Esophagus muscularis mucosa (tissue), 4 donors: ENCODE results near the gene NKD2. TPM values are rescaled to one million over a fixed set of nuclear protein-coding genes. Genes with fewer than 3 reads are reported as not detected.

Source experiments
- DNase-seq: peaks from one replicate; pipeline ENCODE4 v3.0.0-alpha.2; 2017; ENCODE audit errors: extremely low spot score
- H3K27ac ChIP-seq, 4 donors: fragments of 200-600 bp; sonication (generic); replicated peaks in 1 of 4; 1 replicate in 3 of 4; 2 replicates in 1 of 4; pipeline ENCODE4 v1.5.1; 2016 to 2019; ENCODE audit warnings: mild to moderate bottlenecking in 1 of 4
- H3K27me3 ChIP-seq, 4 donors: fragments of 200-600 bp; sonication (generic); one replicate each; pipeline versions ENCODE4 v1.5.1 to v1.6.0; 2016 to 2019
- H3K36me3 ChIP-seq, 4 donors: fragments of 200-600 bp; sonication (generic); one replicate each; pipeline ENCODE4 v1.5.1; 2016 to 2019
- H3K4me1 ChIP-seq, 4 donors: fragments of 200-600 bp; sonication (generic); one replicate each; pipeline ENCODE4 v1.5.1; 2016 to 2019
- H3K4me3 ChIP-seq, 4 donors: fragments of 200-600 bp; sonication (generic); 1 replicate in 2 of 4; 2 replicates in 2 of 4; pipeline ENCODE4 v1.5.1; 2016 to 2019; ENCODE audit warnings: mild to moderate bottlenecking in 4 of 4, moderate library complexity in 1 of 4
- H3K9me3 ChIP-seq, 4 donors: fragments of 200-600 bp; sonication (generic); 1 replicate in 3 of 4; 2 replicates in 1 of 4; pipeline ENCODE4 v1.5.1; 2016 to 2019
- CTCF ChIP-seq, 3 experiments: fragments of 200-600 bp in 2 of 3; fragments of 450-650 bp in 1 of 3; sonication (generic) in 2 of 3; IDR thresholded peaks; one replicate each; pipeline ENCODE4 v1.5.1; 2017 to 2019; ENCODE audit warnings: antibody characterized with exemption in 3 of 3, mild to moderate bottlenecking in 2 of 3, moderate library complexity in 1 of 3
- EP300 ChIP-seq: sonication (generic); formaldehyde crosslinking; IDR thresholded peaks from one replicate; pipeline ENCODE4 v1.6.1; 2017; ENCODE audit warnings: antibody characterized with exemption
- POLR2A ChIP-seq: fragments of 450-650 bp; IDR thresholded peaks from one replicate; pipeline ENCODE4 v1.6.1; 2017; ENCODE audit warnings: antibody characterized with exemption, moderate library complexity, mild to moderate bottlenecking, low read depth
- POLR2AphosphoS5 ChIP-seq, 2 donors: sonication (generic); formaldehyde crosslinking; IDR thresholded peaks; one replicate each; pipeline ENCODE4 v1.6.1; 2017; ENCODE audit warnings: antibody characterized with exemption in 2 of 2
- WGBS: methylation state at CpG from one replicate; pipeline ENCODE4 v1.1.5; 2018; 5-methylcytosine and 5-hydroxymethylcytosine counted together
- intact Hi-C: fragments of 100-400 bp; cut with DNase I; formaldehyde crosslinking; loops from one replicate; pipeline ENCODE4 v1.15.1; 2023
- total RNA-seq, 4 donors: library from RNA; depleted of rRNA; stranded (reverse); fragments of >200 nt; gene quantifications; one replicate each; pipeline versions ENCODE4 v1.1.0 to v1.2.1, GENCODE V29; 2016

The NKD2 gene
- total RNA-seq, 4 donors from 2014 or later, result 3.0 to 6.6 (median 5.4) TPM

- 93% methylated on average over 38 of the region's 39 CpGs for WGBS
- no peak overlapping the region for H3K4me3 ChIP-seq
- intact Hi-C loops, result no loop called here
- H3K27ac ChIP-seq, result no peak overlapping the region
- H3K4me1 ChIP-seq, result peaks cover 0 to 5% (median 0%) of the 10 kb centered on the region in 4 donors
- no peaks in the 10 kb centered on the region for H3K27me3 ChIP-seq
- H3K9me3 ChIP-seq, result no peaks in the 10 kb centered on the region
- H3K36me3 ChIP-seq, result peaks cover 23 to 100% (median 93%) of the 10 kb centered on the region in 4 donors
- no peak for DNase-seq
- TF ChIP-seq EP300 (no peak), POLR2A (no peak), CTCF (IDR thresholded peaks at IDR 0.05) (no peak), POLR2AphosphoS5 (IDR thresholded peaks at IDR 0.05) (no peak)
These were observed 46.5 kb downstream of the NKD2 start for GRCh38 chr5:1054799-1055775.

GRCh38 chr5:1055896-1056610 is 47.5 kb downstream of the NKD2 start:
- WGBS, result 90% methylated on average over 29 of the region's 39 CpGs
- intact Hi-C loops, result no loop called here
- Histone ChIP-seq H3K4me1 (peaks cover 0 to 5% (median 0%) of the 10 kb centered on the region in 4 donors), H3K4me3 (no peak overlapping the region), H3K27ac (no peak overlapping the region), H3K36me3 (peaks cover 27 to 97% (median 95%) of the 10 kb centered on the region in 4 donors), H3K9me3 (no peaks in the 10 kb centered on the region), H3K27me3 (no peaks in the 10 kb centered on the region)
- DNase-seq, result no peak
- TF ChIP-seq CTCF (IDR thresholded peaks at IDR 0.05), result no peak
- TF ChIP-seq POLR2AphosphoS5 (IDR thresholded peaks at IDR 0.05), result no peak
- no peak for TF ChIP-seq POLR2A
- TF ChIP-seq EP300, result no peak

GRCh38 chr5:1056611-1057484 is 48.2 kb downstream of the NKD2 start:
- H3K9me3 ChIP-seq, result no peaks in the 10 kb centered on the region
- no peak for TF ChIP-seq CTCF (IDR thresholded peaks at IDR 0.05)
- TF ChIP-seq EP300, result no peak
- H3K4me1 ChIP-seq, result peaks cover 0 to 5% (median 0%) of the 10 kb centered on the region in 4 donors
- intact Hi-C loops, result no loop called here
- 87% methylated on average over 11 of the region's 27 CpGs for WGBS
- DNase-seq, result no peak
- no peak overlapping the region for H3K4me3 ChIP-seq
- H3K27me3 ChIP-seq, result no peaks in the 10 kb centered on the region
- no peak overlapping the region for H3K27ac ChIP-seq
- peaks cover 27 to 95% (median 92%) of the 10 kb centered on the region in 4 donors for H3K36me3 ChIP-seq

GRCh38 chr5:1057485-1058082 is 49.0 kb downstream of the NKD2 start:
- TF ChIP-seq POLR2AphosphoS5 (IDR thresholded peaks at IDR 0.05) (no peak), EP300 (no peak), CTCF (IDR thresholded peaks at IDR 0.05) (no peak), POLR2A (no peak)
- Histone ChIP-seq H3K4me3 (no peak overlapping the region), H3K27ac (no peak overlapping the region), H3K9me3 (no peaks in the 10 kb centered on the region), H3K27me3 (no peaks in the 10 kb centered on the region), H3K36me3 (peaks cover 24 to 95% (median 93%) of the 10 kb centered on the region in 4 donors), H3K4me1 (peaks cover 0 to 4% (median 0%) of the 10 kb centered on the region in 4 donors)
- 73% methylated on average over 17 of the region's 36 CpGs for WGBS
- intact Hi-C loops, result no loop called here
- DNase-seq, result no peak
